HEK293 (cell line): ENCODE data around the gene GREM2.
A peak's percentile ranks its signal among the peaks of the same experiment; 100 is the strongest.

Source experiments
- CTCF ChIA-PET: fragments of 350-600 bp; formaldehyde crosslinking; extraction: SDS; loops from one replicate; lab custom pipeline; 2021; ENCODE audit warnings: antibody characterized with exemption; lab: Yijun Ruan, JAX
- POLR2A ChIA-PET: fragments of 300-600 bp; formaldehyde crosslinking; extraction: SDS; loops from one replicate; lab custom pipeline; 2020; ENCODE audit warnings: antibody characterized with exemption, inconsistent platforms; lab: Yijun Ruan, JAX
- H3K27ac ChIP-seq: fragments of 200-500 bp; sonication (Bioruptor generic); 2 replicates; pipeline ENCODE4 v1.5.1; 2014; ENCODE audit warnings: low read depth, low read length, control low read depth, inconsistent platforms; ENCODE audit errors: extremely low read depth
- H3K36me3 ChIP-seq, 2 experiments: fragments of 200-500 bp in 1 of 2; sonication (Bioruptor generic) in 1 of 2; 1 replicate in 1 of 2; 2 replicates in 1 of 2; pipeline ENCODE4 v1.5.1; 2014 to 2017; ENCODE audit warnings: inconsistent platforms in 2 of 2, low read length in 2 of 2; ENCODE audit not compliant: control insufficient read depth in 2 of 2, insufficient read depth in 1 of 2
- H3K4me1 ChIP-seq: fragments of 200-500 bp; sonication (Bioruptor generic); 2 replicates; pipeline ENCODE4 v1.5.1; 2014; ENCODE audit warnings: mild to moderate bottlenecking, low read length, inconsistent platforms; ENCODE audit not compliant: control insufficient read depth, insufficient read depth
- H3K4me3 ChIP-seq: 2 replicates; pipeline ENCODE4 v1.5.1; 2011; ENCODE audit warnings: low read depth, mild to moderate bottlenecking, control low read depth, low read length, moderate library complexity
- H3K9me3 ChIP-seq: fragments of 200-500 bp; sonication (Bioruptor generic); 2 replicates; pipeline ENCODE4 v1.5.1; 2014; ENCODE audit warnings: low read depth, low read length, inconsistent platforms; ENCODE audit not compliant: control insufficient read depth, insufficient read depth
- HOXA7 ChIP-seq: sonication (generic); formaldehyde crosslinking; IDR thresholded peaks from 2 replicates; pipeline ENCODE4 v1.8.1; 2022; ENCODE audit warnings: missing genetic modification reagents, borderline replicate concordance
- YY2 ChIP-seq: fragments of 450-650 bp; formaldehyde crosslinking; IDR thresholded peaks from 2 replicates; pipeline ENCODE4 v1.5.1; 2016; ENCODE audit warnings: missing biosample characterization, missing genetic modification characterization
- ZBTB17 ChIP-seq: fragments of 450-650 bp; formaldehyde crosslinking; IDR thresholded peaks from 2 replicates; pipeline ENCODE4 v1.5.1; 2016; ENCODE audit warnings: missing biosample characterization, missing genetic modification characterization
- ZBTB20 ChIP-seq: fragments of 450-650 bp; formaldehyde crosslinking; IDR thresholded peaks from 2 replicates; pipeline ENCODE4 v1.5.1; 2016; ENCODE audit warnings: missing biosample characterization, missing genetic modification characterization
- ZFP69B ChIP-seq: fragments of 450-650 bp; formaldehyde crosslinking; IDR thresholded peaks from 2 replicates; pipeline ENCODE4 v1.5.1; 2016; ENCODE audit warnings: missing biosample characterization, missing genetic modification characterization
- ZNF121 ChIP-seq: fragments of 450-650 bp; formaldehyde crosslinking; IDR thresholded peaks from 2 replicates; pipeline ENCODE4 v1.5.1; 2016; ENCODE audit warnings: missing biosample characterization, missing genetic modification characterization
- ZNF140 ChIP-seq: fragments of 450-650 bp; formaldehyde crosslinking; IDR thresholded peaks from 2 replicates; pipeline ENCODE4 v1.5.1; 2016; ENCODE audit warnings: missing biosample characterization, missing genetic modification characterization
- ZNF23 ChIP-seq: fragments of 450-650 bp; formaldehyde crosslinking; IDR thresholded peaks from 2 replicates; pipeline ENCODE4 v1.5.1; 2016; ENCODE audit warnings: missing biosample characterization, missing genetic modification characterization, borderline replicate concordance
- ZNF292 ChIP-seq: fragments of 450-650 bp; formaldehyde crosslinking; IDR thresholded peaks from 2 replicates; pipeline ENCODE4 v1.5.1; 2016; ENCODE audit warnings: low read depth, missing biosample characterization, missing genetic modification characterization, borderline replicate concordance
- ZNF311 ChIP-seq: fragments of 450-650 bp; formaldehyde crosslinking; IDR thresholded peaks from 2 replicates; pipeline ENCODE4 v1.5.1; 2017; ENCODE audit warnings: missing biosample characterization, missing genetic modification characterization, borderline replicate concordance
- ZNF544 ChIP-seq: fragments of 450-650 bp; formaldehyde crosslinking; IDR thresholded peaks from 2 replicates; pipeline ENCODE4 v1.5.0; 2017; ENCODE audit warnings: missing biosample characterization, missing genetic modification characterization
- ZNF549 ChIP-seq: fragments of 450-650 bp; IDR thresholded peaks from 2 replicates; pipeline ENCODE4 v1.5.1; 2018; ENCODE audit warnings: missing biosample characterization, missing genetic modification characterization, mild to moderate bottlenecking, inconsistent platforms, moderate library complexity
- ZNF670 ChIP-seq: fragments of 450-650 bp; formaldehyde crosslinking; IDR thresholded peaks from 2 replicates; pipeline ENCODE4 v1.5.1; 2016; ENCODE audit warnings: missing biosample characterization, missing genetic modification characterization, low read depth
- TF ChIP-seq, protein P1 (sequence below): fragments of 450-650 bp; formaldehyde crosslinking; IDR thresholded peaks from 2 replicates; pipeline ENCODE4 v1.5.1; 2016; ENCODE audit warnings: missing biosample characterization, missing genetic modification characterization
- TF ChIP-seq, protein P2 (sequence below): fragments of 450-650 bp; formaldehyde crosslinking; IDR thresholded peaks from 2 replicates; pipeline ENCODE4 v1.5.1; 2016; ENCODE audit warnings: missing biosample characterization, missing genetic modification characterization
- TF ChIP-seq, protein P3 (sequence below): fragments of 450-650 bp; formaldehyde crosslinking; IDR thresholded peaks from 2 replicates; pipeline ENCODE4 v1.5.1; 2016; ENCODE audit warnings: missing biosample characterization, missing genetic modification characterization
- TF ChIP-seq, protein P4 (sequence below): fragments of 450-650 bp; formaldehyde crosslinking; conservative IDR thresholded peaks from 2 replicates; pipeline ENCODE4 v1.5.1; 2016; ENCODE audit warnings: low read depth, missing biosample characterization, missing genetic modification characterization

The GREM2 gene

DNA sequence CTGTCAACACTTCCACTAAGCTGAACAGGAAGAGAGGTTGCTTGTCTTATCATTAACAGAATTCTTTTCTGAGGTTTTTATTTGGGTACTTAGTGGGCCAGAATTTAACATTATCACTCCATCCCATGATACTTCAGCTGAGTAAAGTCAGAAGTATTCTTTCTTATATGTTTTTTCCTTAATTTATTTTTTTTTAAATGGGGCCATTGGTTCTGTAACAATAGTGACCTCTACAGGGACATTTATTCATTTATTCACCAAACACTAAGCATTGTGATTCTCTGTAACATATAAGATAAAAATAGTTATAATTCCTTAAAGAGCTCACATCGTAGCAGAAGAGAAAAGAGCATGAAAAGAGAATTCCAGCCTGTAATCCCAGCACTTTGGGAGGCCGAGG lies 9.8 kb downstream of the GREM2 start:
- no peaks in the 10 kb centered on the region for H3K9me3 ChIP-seq
- TF ChIP-seq ZNF121 (tag by site-specific recombination) (no peak), ZBTB20 (tag by site-specific recombination) (no peak), ZNF292 (tag by site-specific recombination) (no peak), ZNF140 (no peak), ZNF670 (tag by site-specific recombination) (no peak)
- TF ChIP-seq, protein P1, sequence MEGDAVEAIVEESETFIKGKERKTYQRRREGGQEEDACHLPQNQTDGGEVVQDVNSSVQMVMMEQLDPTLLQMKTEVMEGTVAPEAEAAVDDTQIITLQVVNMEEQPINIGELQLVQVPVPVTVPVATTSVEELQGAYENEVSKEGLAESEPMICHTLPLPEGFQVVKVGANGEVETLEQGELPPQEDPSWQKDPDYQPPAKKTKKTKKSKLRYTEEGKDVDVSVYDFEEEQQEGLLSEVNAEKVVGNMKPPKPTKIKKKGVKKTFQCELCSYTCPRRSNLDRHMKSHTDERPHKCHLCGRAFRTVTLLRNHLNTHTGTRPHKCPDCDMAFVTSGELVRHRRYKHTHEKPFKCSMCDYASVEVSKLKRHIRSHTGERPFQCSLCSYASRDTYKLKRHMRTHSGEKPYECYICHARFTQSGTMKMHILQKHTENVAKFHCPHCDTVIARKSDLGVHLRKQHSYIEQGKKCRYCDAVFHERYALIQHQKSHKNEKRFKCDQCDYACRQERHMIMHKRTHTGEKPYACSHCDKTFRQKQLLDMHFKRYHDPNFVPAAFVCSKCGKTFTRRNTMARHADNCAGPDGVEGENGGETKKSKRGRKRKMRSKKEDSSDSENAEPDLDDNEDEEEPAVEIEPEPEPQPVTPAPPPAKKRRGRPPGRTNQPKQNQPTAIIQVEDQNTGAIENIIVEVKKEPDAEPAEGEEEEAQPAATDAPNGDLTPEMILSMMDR = 0 out of 2 replicates have a peak, but pooled peaks have one; percentile 10
- TF ChIP-seq, protein P2, sequence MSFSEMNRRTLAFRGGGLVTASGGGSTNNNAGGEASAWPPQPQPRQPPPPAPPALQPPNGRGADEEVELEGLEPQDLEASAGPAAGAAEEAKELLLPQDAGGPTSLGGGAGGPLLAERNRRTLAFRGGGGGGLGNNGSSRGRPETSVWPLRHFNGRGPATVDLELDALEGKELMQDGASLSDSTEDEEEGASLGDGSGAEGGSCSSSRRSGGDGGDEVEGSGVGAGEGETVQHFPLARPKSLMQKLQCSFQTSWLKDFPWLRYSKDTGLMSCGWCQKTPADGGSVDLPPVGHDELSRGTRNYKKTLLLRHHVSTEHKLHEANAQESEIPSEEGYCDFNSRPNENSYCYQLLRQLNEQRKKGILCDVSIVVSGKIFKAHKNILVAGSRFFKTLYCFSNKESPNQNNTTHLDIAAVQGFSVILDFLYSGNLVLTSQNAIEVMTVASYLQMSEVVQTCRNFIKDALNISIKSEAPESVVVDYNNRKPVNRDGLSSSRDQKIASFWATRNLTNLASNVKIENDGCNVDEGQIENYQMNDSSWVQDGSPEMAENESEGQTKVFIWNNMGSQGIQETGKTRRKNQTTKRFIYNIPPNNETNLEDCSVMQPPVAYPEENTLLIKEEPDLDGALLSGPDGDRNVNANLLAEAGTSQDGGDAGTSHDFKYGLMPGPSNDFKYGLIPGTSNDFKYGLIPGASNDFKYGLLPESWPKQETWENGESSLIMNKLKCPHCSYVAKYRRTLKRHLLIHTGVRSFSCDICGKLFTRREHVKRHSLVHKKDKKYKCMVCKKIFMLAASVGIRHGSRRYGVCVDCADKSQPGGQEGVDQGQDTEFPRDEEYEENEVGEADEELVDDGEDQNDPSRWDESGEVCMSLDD = no peak
- TF ChIP-seq, all 188 proteins: peak for 1
- Histone ChIP-seq H3K36me3 (no peaks in the 10 kb centered on the region), H3K4me3 (no peak overlapping the region), H3K4me1 (peaks cover 1% of the 10 kb centered on the region; the same call in 1 of the 2 replicates), H3K27ac (no peak overlapping the region)
- CTCF ChIA-PET = interaction anchor here (0.5 to 2.4 kb wide), 13 partner anchors 90 to 451 kb away, joined by 3 to 16 read pairs (median 4); no protein-coding TSS in a partner anchor
- POLR2A ChIA-PET = interaction anchor here (0.6 kb wide), 1 partner anchor 485 kb away, joined by 3 read pairs; no protein-coding TSS in a partner anchor

DNA sequence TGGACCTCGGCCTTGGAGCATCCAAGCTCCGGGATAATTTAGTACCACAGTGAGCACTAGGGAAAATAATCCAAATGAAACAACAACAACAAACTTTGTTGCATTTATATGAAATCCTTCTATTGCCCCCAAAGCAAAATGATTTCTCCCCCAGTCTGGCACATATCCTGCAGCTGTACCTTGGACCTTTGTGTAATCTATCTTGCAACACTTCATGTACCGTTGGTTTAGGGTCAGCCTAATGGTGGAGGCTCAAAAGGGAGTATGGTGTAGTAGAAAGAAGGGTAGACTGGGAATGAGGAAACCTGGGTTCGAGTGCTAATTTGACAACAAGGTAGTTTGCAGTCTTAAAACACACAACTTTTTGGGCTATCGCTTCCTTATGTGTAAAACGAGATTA lies 12.1 kb downstream of the GREM2 start:
- Histone ChIP-seq H3K4me1 (peaks cover 7% of the 10 kb centered on the region), H3K36me3 (no peaks in the 10 kb centered on the region)
- CTCF ChIA-PET = interaction anchor here (3.5 kb wide), 1 partner anchor 9 kb away, joined by 16 read pairs; no protein-coding TSS in a partner anchor
- TF ChIP-seq ZFP69B (tag by site-specific recombination) (no peak), HOXA7 (CRISPR knock-in tag) (no peak), ZNF311 (tag by site-specific recombination) (no peak), ZNF23 (tag by site-specific recombination) (no peak)
- TF ChIP-seq, protein P3, sequence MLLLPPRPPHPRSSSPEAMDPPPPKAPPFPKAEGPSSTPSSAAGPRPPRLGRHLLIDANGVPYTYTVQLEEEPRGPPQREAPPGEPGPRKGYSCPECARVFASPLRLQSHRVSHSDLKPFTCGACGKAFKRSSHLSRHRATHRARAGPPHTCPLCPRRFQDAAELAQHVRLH (tag by site-specific recombination) = no peak
- TF ChIP-seq, all 188 proteins: peak for 0
- no peak overlapping the region for H3K27ac ChIP-seq
- POLR2A ChIA-PET = no interaction called here
- no peak overlapping the region for H3K4me3 ChIP-seq
- H3K9me3 ChIP-seq = no peaks in the 10 kb centered on the region

DNA sequence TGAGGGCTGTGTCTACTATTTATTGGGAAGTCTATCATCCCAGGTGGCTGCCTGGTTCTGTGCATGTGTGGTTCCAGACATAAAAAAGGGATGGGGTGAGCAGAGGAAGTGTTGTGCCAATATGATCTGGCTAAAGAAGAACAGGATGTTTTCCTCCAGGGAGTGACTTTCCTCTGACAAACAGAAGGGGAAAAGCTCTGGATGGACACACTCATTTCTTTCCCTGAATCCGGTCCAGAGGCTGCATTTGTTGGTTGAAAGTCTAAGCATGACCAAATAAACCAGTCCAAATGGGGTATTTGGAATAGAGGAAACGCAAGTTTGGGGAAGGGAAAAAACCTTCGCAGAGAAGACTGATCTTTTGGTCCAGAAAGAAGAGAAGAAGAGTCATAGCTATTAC lies 12.7 kb downstream of the GREM2 start:
- H3K4me1 ChIP-seq = peaks cover 7% of the 10 kb centered on the region
- POLR2A ChIA-PET = no interaction called here
- CTCF ChIA-PET = interaction anchor here (3.5 kb wide), 1 partner anchor 9 kb away, joined by 16 read pairs; no protein-coding TSS in a partner anchor
- no peaks in the 10 kb centered on the region for H3K36me3 ChIP-seq
- H3K9me3 ChIP-seq = no peaks in the 10 kb centered on the region
- H3K4me3 ChIP-seq = no peak overlapping the region
- no peak overlapping the region for H3K27ac ChIP-seq
- TF ChIP-seq ZBTB17 (tag by site-specific recombination) (no peak), ZNF549 (tag by site-specific recombination) (no peak), ZNF544 (tag by site-specific recombination) (no peak), YY2 (tag by site-specific recombination) (no peak)
- TF ChIP-seq, protein P4, sequence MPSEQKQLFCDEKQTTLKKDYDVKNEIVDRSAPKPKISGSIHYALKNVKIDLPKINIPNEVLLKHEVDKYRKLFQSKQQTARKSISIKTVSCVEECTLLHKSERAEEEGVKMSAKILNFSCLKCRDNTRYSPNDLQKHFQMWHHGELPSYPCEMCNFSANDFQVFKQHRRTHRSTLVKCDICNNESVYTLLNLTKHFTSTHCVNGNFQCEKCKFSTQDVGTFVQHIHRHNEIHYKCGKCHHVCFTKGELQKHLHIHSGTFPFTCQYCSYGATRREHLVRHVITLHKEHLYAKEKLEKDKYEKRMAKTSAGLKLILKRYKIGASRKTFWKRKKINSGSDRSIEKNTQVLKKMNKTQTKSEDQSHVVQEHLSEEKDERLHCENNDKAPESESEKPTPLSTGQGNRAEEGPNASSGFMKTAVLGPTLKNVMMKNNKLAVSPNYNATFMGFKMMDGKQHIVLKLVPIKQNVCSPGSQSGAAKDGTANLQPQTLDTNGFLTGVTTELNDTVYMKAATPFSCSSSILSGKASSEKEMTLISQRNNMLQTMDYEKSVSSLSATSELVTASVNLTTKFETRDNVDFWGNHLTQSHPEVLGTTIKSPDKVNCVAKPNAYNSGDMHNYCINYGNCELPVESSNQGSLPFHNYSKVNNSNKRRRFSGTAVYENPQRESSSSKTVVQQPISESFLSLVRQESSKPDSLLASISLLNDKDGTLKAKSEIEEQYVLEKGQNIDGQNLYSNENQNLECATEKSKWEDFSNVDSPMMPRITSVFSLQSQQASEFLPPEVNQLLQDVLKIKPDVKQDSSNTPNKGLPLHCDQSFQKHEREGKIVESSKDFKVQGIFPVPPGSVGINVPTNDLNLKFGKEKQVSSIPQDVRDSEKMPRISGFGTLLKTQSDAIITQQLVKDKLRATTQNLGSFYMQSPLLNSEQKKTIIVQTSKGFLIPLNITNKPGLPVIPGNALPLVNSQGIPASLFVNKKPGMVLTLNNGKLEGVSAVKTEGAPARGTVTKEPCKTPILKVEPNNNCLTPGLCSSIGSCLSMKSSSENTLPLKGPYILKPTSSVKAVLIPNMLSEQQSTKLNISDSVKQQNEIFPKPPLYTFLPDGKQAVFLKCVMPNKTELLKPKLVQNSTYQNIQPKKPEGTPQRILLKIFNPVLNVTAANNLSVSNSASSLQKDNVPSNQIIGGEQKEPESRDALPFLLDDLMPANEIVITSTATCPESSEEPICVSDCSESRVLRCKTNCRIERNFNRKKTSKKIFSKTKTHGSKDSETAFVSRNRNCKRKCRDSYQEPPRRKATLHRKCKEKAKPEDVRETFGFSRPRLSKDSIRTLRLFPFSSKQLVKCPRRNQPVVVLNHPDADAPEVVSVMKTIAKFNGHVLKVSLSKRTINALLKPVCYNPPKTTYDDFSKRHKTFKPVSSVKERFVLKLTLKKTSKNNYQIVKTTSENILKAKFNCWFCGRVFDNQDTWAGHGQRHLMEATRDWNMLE (tag by site-specific recombination) = no peak
- TF ChIP-seq, protein P2 = no peak
